ENCODE data around the gene KLHL41. TPM values are rescaled to one million over a fixed set of nuclear protein-coding genes. Genes with fewer than 3 reads are reported as not detected.
A peak's percentile ranks its signal among the peaks of the same experiment; 100 is the strongest.

KLHL41 gene
- 1 to 10 TPM; 1.7 to 4.3 TPM for total RNA-seq
- 11.7 TPM for polyA plus RNA-seq (ENCODE audit: insufficient read depth, low read depth, low replicate concordance)
- long read RNA-seq, donor 1: 0 reads
- long read RNA-seq, donor 2: 0 reads

GRCh38 chr2:169509298-169509885, at the start of gene KLHL41:
KLHL41 (plus strand) TSS chr2:169509702; CDS start chr2:169509779, 77 bp downstream.
- H3K4me3 ChIP-seq: no peak within 1 kb of the TSS

GRCh38 chr2:169461143-169461542, 48.4 kb upstream of the KLHL41 start:
- intact Hi-C loops (cut with DNase I; ENCODE audit: low total_unique reads): no loop called here
- H3K36me3 ChIP-seq (ENCODE audit: low read depth, missing control alignments): no peaks in the 10 kb centered on the region
- TF ChIP-seq CTCF (IDR thresholded peaks at IDR 0.05) (no peak), POLR2A (IDR thresholded peaks at IDR 0.05) (no peak)
- H3K4me1 ChIP-seq: no peaks in the 10 kb centered on the region
- H3K9me3 ChIP-seq: no peaks in the 10 kb centered on the region
- DNase-seq: no peak
- no peak overlapping the region for H3K27ac ChIP-seq
- H3K27me3 ChIP-seq: no peaks in the 10 kb centered on the region
- no peak overlapping the region for H3K4me3 ChIP-seq
- whole genome bisulfite sequencing, 2 donors: 76 to 83% methylated on average over 1 of the region's 1 CpG

More at GRCh38 chr2:169509298-169509885, at the start of gene KLHL41:
- intact Hi-C loops (cut with DNase I; ENCODE audit: low total_unique reads): no loop called here
- 60 to 68% methylated on average over 4 of the region's 4 CpGs for WGBS, 2 donors
- DNase-seq: no peak
- Histone ChIP-seq H3K27ac (no peak within 1 kb of the TSS), H3K27me3 (no peaks in the 10 kb centered on the region), H3K4me1 (no peaks in the 10 kb centered on the region), H3K36me3 (ENCODE audit: low read depth, missing control alignments) (no peaks in the 10 kb centered on the region), H3K9me3 (no peaks in the 10 kb centered on the region)
- TF ChIP-seq CTCF (IDR thresholded peaks at IDR 0.05) (no peak), POLR2A (IDR thresholded peaks at IDR 0.05) (no peak)

- intact Hi-C loops (cut with DNase I; ENCODE audit: low total_unique reads): no loop called here
- no peak overlapping the region for H3K4me3 ChIP-seq
- no peaks in the 10 kb centered on the region for H3K36me3 ChIP-seq (ENCODE audit: low read depth, missing control alignments)
- peak; percentile 29 for DNase-seq
- peak overlapping the region; percentile 6 to 11 for H3K27ac ChIP-seq
- no peaks in the 10 kb centered on the region for H3K9me3 ChIP-seq
- H3K27me3 ChIP-seq: no peaks in the 10 kb centered on the region
- no peaks in the 10 kb centered on the region for H3K4me1 ChIP-seq
- 37 to 42% methylated on average over 4 of the region's 4 CpGs for WGBS, 2 donors
- TF ChIP-seq POLR2A (IDR thresholded peaks at IDR 0.05) (no peak), CTCF (IDR thresholded peaks at IDR 0.05) (no peak)
These were observed 46.4 kb upstream of the KLHL41 start for GRCh38 chr2:169462896-169463695.

- Histone ChIP-seq H3K9me3 (no peaks in the 10 kb centered on the region), H3K4me1 (no peaks in the 10 kb centered on the region), H3K27ac (no peak overlapping the region), H3K36me3 (ENCODE audit: low read depth, missing control alignments) (no peaks in the 10 kb centered on the region), H3K27me3 (no peaks in the 10 kb centered on the region), H3K4me3 (no peak overlapping the region)
- DNase-seq: no peak
- intact Hi-C loops (cut with DNase I; ENCODE audit: low total_unique reads): no loop called here
- WGBS, 2 donors: 83 to 85% methylated on average over 1 of the region's 1 CpG
- TF ChIP-seq POLR2A (IDR thresholded peaks at IDR 0.05) (no peak), CTCF (IDR thresholded peaks at IDR 0.05) (no peak)
These were observed 45.0 kb upstream of the KLHL41 start for GRCh38 chr2:169464466-169464865.
